H1 (cell line): Measurements from ENCODE around the gene OR5K3. TPM values are rescaled to one million over a fixed set of nuclear protein-coding genes. Genes with fewer than 3 reads are reported as not detected.

Source experiments
- CEBPB ChIP-seq: IDR thresholded peaks from 2 replicates; pipeline ENCODE4 v1.6.1; 2012; ENCODE audit warnings: low read depth, low read length
- E2F6 ChIP-seq: IDR thresholded peaks from 2 replicates; pipeline ENCODE4 v1.6.1; 2012; ENCODE audit warnings: inconsistent platforms
- JUN ChIP-seq: IDR thresholded peaks from 2 replicates; pipeline ENCODE4 v1.6.1; 2011; ENCODE audit warnings: low read depth, mild to moderate bottlenecking, improper control_type of control experiment, low read length
- KDM1A ChIP-seq: fragments of 200-600, 300-600 bp; sonication (generic); IDR thresholded peaks from 2 replicates; pipeline ENCODE4 v1.7.1; 2016; ENCODE audit warnings: mild to moderate bottlenecking, low read length, borderline replicate concordance
- polyA plus RNA-seq, 7 experiments: library from polyadenylated mRNA; depleted of rRNA in 3 of 7; stranded (reverse) in 5 of 7; unstranded in 2 of 7; fragments of >200 nt in 5 of 7; fragments of 200-250 nt in 2 of 7; gene quantifications; 1 replicate in 5 of 7; 2 replicates in 1 of 7; 4 replicates in 1 of 7; pipeline versions ENCODE4 v1.2.1 to v1.2.3, GENCODE V29; 2011 to 2013; ENCODE audit warnings: missing spikeins in 2 of 7, mixed read lengths in 2 of 7
- total RNA-seq: library from RNA; stranded (reverse); fragmentation: NEBNext Ultra II Directional; extraction: Animal tissue kit (Norgen Biotek cat#: 25700); gene quantifications from 2 replicates; pipeline ENCODE4 v1.2.1, GENCODE V29; 2021

OR5K3 gene
- total and polyA plus RNA-seq, 2 of the 8 experiments (the other 6 are each of a cell fraction or from before 2014, with no cell fraction given), result not detected

- TF ChIP-seq JUN (no peak), E2F6 (no peak), KDM1A (no peak), CEBPB (no peak)
- TF ChIP-seq, all 59 proteins: peak for 0
Observed at GRCh38 chr3:98398513-98398912, 8.0 kb downstream of the OR5K3 start (continued).
